Breast epithelium (tissue), 4 donors: ENCODE measurements around the gene UTP11. TPM values are rescaled to one million over a fixed set of nuclear protein-coding genes. Genes with fewer than 3 reads are reported as not detected.

Experiments used
- DNase-seq, 2 donors: peaks; one replicate each; pipeline ENCODE4 v3.0.0-alpha.2; 2019; ENCODE audit warnings: low spot score in 2 of 2
- H3K27ac ChIP-seq, 2 donors: fragments of 200-600 bp; sonication (generic) in 1 of 2; one replicate each; pipeline ENCODE4 v1.5.1; 2016 to 2019; ENCODE audit warnings: mild to moderate bottlenecking in 1 of 2
- H3K27me3 ChIP-seq, 2 donors: fragments of 200-600 bp; sonication (generic) in 1 of 2; one replicate each; pipeline versions ENCODE4 v1.5.1 to v1.6.0; 2017 to 2019; ENCODE audit warnings: control low read depth in 1 of 2, mild to moderate bottlenecking in 1 of 2
- H3K36me3 ChIP-seq: fragments of 200-600 bp; one replicate; pipeline ENCODE4 v1.5.1; 2019
- H3K4me1 ChIP-seq, 2 donors: fragments of 200-600 bp; sonication (generic); one replicate each; pipeline ENCODE4 v1.5.1; 2016 to 2019; ENCODE audit warnings: control low read depth in 1 of 2
- H3K4me3 ChIP-seq, 3 donors: fragments of 200-600 bp; sonication (generic); 1 replicate in 2 of 3; 2 replicates in 1 of 3; pipeline ENCODE4 v1.5.1; 2016 to 2019; ENCODE audit warnings: mild to moderate bottlenecking in 3 of 3, moderate library complexity in 2 of 3
- H3K9me3 ChIP-seq, 2 donors: fragments of 200-600 bp; sonication (generic) in 1 of 2; one replicate each; pipeline ENCODE4 v1.5.1; 2016 to 2019; ENCODE audit warnings: control low read depth in 1 of 2
- CTCF ChIP-seq, 3 donors: fragments of 450-650 bp; IDR thresholded peaks; one replicate each; pipeline ENCODE4 v1.5.1; 2016 to 2017; ENCODE audit warnings: antibody characterized with exemption in 3 of 3, mild to moderate bottlenecking in 3 of 3, moderate library complexity in 3 of 3
- POLR2A ChIP-seq: fragments of 450-650 bp; IDR thresholded peaks from one replicate; pipeline ENCODE4 v1.6.1; 2016; ENCODE audit warnings: antibody characterized with exemption, mild to moderate bottlenecking, moderate library complexity
- POLR2AphosphoS5 ChIP-seq, 3 donors: sonication (generic); formaldehyde crosslinking; IDR thresholded peaks; one replicate each; pipeline ENCODE4 v1.6.1; 2017; ENCODE audit warnings: antibody characterized with exemption in 3 of 3
- intact Hi-C: fragments of 100-400 bp; cut with DNase I; formaldehyde crosslinking; loops from one replicate; pipeline ENCODE4 v1.15.1; 2023; ENCODE audit warnings: low total_unique reads
- total RNA-seq, 3 donors: library from RNA; depleted of rRNA; stranded (reverse); fragments of >200 nt; gene quantifications; one replicate each; pipeline ENCODE4 v1.1.0, GENCODE V29; 2016

UTP11 gene
- total RNA-seq, 3 donors from 2014 or later = 22.6 to 29.2 (median 25.6) TPM

GRCh38 chr1:38072858-38073257 lies 60.3 kb downstream of the UTP11 start:
- TF ChIP-seq POLR2AphosphoS5 (IDR thresholded peaks at IDR 0.05) (no peak), CTCF (IDR thresholded peaks at IDR 0.05) (no peak), POLR2A (no peak)
- H3K27ac ChIP-seq = no peak overlapping the region
- no peaks in the 10 kb centered on the region for H3K4me1 ChIP-seq
- H3K27me3 ChIP-seq = peaks cover 0 to 5% of the 10 kb centered on the region in 2 donors
- intact Hi-C loops = no loop called here
- H3K4me3 ChIP-seq = no peak overlapping the region
- no peak for DNase-seq
- no peaks in the 10 kb centered on the region for H3K36me3 ChIP-seq
- no peaks in the 10 kb centered on the region for H3K9me3 ChIP-seq

- Histone ChIP-seq H3K27ac (no peak overlapping the region), H3K4me3 (no peak overlapping the region), H3K9me3 (no peaks in the 10 kb centered on the region), H3K4me1 (no peaks in the 10 kb centered on the region), H3K36me3 (no peaks in the 10 kb centered on the region), H3K27me3 (peaks cover 0 to 5% of the 10 kb centered on the region in 2 donors)
- DNase-seq = peak in 1 of 2 donors; percentile 17
- intact Hi-C loops = no loop called here
- TF ChIP-seq CTCF (IDR thresholded peaks at IDR 0.05) (no peak), POLR2AphosphoS5 (IDR thresholded peaks at IDR 0.05) (no peak), POLR2A (no peak)
Observed at GRCh38 chr1:38073534-38074301, 61.2 kb downstream of the UTP11 start.

- Histone ChIP-seq H3K9me3 (no peaks in the 10 kb centered on the region), H3K27me3 (peaks cover 0 to 5% of the 10 kb centered on the region in 2 donors), H3K36me3 (no peaks in the 10 kb centered on the region), H3K4me1 (no peaks in the 10 kb centered on the region), H3K27ac (no peak overlapping the region), H3K4me3 (no peak overlapping the region)
- DNase-seq = no peak
- intact Hi-C loops = no loop called here
- TF ChIP-seq CTCF (IDR thresholded peaks at IDR 0.05) = no peak
- no peak for TF ChIP-seq POLR2AphosphoS5 (IDR thresholded peaks at IDR 0.05)
Observed at GRCh38 chr1:38074302-38074677, 61.8 kb downstream of the UTP11 start.

Other genes starting within 250 kb of the UTP11 start
- 1 to 10 TPM in 1 of 3 donors, under 1 TPM in 1, not detected in 1; 0.73 to 2.6 TPM for gene EPHA10, start 247.6 kb upstream of the UTP11 start, total RNA-seq
- 1 to 10 TPM in 2 of 3 donors, under 1 TPM in 1; 0.64 to 3.7 (median 2.9) TPM for gene MANEAL, start 218.9 kb upstream of the UTP11 start, total RNA-seq
- gene C1orf122, start 204.9 kb upstream of the UTP11 start, total RNA-seq = 10 to 100 TPM; 58.5 to 64.6 (median 58.9) TPM
- gene YRDC, start 204.5 kb upstream of the UTP11 start, total RNA-seq = 10 to 100 TPM; 11.6 to 19.3 (median 12.5) TPM
- gene MTF1, start 153.1 kb upstream of the UTP11 start, total RNA-seq = 1 to 10 TPM; 4.9 to 5.3 (median 5.0) TPM
- gene INPP5B, start 65.7 kb upstream of the UTP11 start, total RNA-seq = 10 to 100 TPM; 21.3 to 34.1 (median 25.6) TPM
- gene SF3A3, start 22.7 kb upstream of the UTP11 start, total RNA-seq = 10 to 100 TPM; 51.8 to 61.8 (median 54.4) TPM
- 10 to 100 TPM; 11.8 to 22.6 (median 21.4) TPM for gene FHL3, start 7.2 kb upstream of the UTP11 start, total RNA-seq
- under 1 TPM in 1 of 3 donors, not detected in 2; 0.29 TPM for gene POU3F1, start 34.1 kb downstream of the UTP11 start, total RNA-seq